ENCODE data around the gene RRH. TPM values are rescaled to one million over a fixed set of nuclear protein-coding genes. Genes with fewer than 3 reads are reported as not detected.
"Not testable (repeated sequence)": the region's sequence is repeated elsewhere in the genome, so short reads cannot be mapped to it uniquely, and the experiment has no call there.

The RRH gene
- polyA plus RNA-seq, 3 donors = 0.34 to 0.74 (median 0.43) TPM

DNA sequence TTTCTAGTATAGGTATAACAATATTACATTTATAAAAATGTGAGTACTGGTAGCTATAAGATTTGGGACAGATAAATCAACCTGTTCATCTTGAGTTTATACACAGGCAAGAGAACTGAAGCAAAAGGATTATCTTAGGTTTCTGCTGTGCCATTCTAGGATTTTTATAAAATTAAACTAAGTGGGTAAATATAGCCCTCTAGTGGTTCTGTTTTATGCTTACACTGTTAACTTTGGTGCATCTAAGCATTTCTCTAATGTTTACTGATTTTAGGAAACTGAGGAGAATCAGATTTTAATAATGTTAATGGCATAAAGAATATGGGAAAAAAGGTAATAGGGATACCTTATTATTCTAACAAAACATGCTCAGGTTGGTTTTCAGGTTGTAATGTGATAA, 1.1 kb upstream of the RRH start:
- DNase-seq (ENCODE audit: extremely low read depth in 1 of 11, low read depth in 9 of 11, low spot score in 4 of 11) = peak in 1 of 11 donors; percentile 12

DNA sequence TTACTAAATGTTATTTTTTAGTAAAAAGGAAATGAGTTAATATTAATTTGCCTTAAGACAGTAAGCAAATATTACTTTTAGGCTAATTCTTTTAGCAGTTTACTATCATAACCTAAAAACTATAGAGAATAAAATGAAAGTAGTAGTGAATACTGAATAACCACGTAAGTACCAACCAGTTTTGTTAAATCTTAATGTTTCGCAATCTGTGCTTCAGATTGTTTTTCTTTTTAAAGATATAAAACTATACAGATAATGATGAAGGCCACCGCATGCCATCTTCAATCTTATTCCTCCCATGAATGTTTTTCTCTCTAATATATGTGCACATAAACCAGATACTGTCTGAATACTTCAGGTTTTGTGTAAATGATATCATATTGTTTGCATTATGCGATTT, 6.0 kb downstream of the RRH start:
- DNase-seq (ENCODE audit: extremely low read depth in 1 of 11, low read depth in 9 of 11, low spot score in 4 of 11) = no peak

DNA sequence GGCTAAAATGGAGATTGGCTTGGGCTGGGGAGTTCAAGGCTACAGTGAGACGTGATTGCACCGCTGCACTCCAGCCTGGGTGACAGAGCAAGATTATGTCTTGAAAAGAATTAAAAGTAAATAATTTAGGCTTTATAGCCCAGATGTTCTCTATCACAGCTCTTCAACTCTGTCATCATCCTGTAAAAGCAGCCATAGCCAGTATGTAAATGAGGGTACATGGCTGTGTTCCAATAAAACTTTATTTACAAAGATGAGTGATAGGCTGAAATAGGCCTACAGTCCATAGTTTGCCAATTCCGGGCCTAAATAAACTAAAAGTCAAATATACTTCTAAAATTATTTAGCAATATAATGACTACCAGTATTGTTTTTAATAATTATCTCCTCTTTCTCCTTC, 9.2 kb downstream of the RRH start:
- no peak for DNase-seq (ENCODE audit: extremely low read depth in 1 of 11, low read depth in 9 of 11, low spot score in 4 of 11)

DNA sequence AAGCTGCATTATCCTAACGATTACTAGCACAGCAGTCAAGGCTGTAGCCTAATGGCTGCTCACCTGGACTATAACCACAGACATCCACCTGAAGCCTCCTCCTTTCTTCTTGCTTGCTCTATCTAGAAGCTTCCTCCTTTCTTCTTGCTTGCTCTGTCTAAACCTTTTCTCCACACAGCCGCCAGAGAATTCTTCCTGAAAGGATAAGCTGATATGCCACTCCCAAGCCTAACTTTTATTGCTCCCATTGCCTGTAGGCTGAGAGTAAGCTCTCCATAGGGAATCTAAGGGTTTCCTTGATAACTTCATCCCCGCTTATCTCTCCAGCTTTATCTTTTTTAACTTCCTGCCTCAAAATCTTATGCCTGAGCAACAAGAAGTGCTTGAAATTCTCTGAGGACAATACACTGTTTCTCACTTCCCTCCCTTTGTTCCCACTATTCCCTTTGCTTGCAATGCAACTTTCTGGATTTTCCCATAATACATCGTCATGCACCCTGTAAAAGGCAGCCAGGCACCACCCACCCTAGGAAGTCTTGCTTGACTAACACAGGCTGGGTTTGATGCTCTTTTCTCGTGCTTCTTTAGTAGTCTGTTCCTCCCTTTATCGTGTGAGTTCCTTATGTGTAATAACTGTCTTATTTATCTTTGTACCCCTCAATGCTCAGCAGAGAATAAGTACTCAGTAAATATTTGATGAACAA, 18.8 kb downstream of the RRH start:
- DNase-seq (ENCODE audit: extremely low read depth in 1 of 11, low read depth in 9 of 11, low spot score in 4 of 11) = no peak

DNA sequence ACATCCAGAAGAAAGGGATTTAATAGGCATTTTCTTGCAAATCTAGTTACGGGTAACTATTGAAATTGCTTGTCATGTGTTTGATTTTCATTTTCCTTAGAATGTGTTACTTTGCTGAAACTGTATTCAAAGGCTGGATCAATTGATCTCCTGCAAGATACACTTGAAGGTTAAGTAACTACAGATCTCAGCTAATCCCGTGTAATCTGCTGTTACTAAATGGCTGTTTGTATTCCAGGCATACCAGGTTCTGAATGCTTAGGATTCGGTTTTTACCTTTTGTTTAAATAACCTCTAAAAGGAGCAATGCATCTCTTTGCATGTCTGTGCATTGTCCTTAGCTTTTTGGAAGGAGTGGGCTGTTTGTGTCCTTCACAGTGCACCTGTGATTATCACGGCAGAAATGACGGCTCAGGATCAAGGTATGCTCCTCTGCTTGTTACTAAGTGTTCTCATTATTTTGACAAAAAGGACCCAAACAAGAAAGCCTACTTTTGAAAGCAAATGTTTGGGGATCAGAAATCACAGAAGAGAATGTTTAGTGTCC, 20.2 kb downstream of the RRH start, which contains the start of gene LRIT3:
Gene LRIT3 (plus strand): TSS at position 212 of the 547 bp plus-strand sequence. CDS start 95 bp downstream, at position 307.
- DNase-seq (ENCODE audit: extremely low read depth in 1 of 11, low read depth in 9 of 11, low spot score in 4 of 11) = no peak

DNA sequence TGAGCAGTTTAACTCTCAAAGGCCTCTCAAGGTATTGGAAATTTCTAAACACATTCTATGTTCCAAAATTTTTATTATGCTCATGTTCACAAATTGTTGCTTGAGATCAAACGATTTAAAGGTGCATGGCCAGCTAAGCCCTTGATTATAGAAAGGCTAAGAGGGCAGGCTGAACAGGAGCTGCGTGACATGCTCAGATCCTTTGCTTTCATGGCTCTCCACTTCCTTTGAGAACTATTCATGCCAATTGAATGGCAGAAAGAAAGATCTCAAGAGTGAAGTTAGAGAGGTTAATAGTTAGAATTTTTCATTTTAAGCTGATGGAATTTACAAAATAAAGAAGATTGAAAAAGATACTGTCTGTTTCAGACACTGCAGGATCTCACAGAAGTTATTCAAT, 20.7 kb downstream of the RRH start:
- no peak for DNase-seq (ENCODE audit: extremely low read depth in 1 of 11, low read depth in 9 of 11, low spot score in 4 of 11)

DNA sequence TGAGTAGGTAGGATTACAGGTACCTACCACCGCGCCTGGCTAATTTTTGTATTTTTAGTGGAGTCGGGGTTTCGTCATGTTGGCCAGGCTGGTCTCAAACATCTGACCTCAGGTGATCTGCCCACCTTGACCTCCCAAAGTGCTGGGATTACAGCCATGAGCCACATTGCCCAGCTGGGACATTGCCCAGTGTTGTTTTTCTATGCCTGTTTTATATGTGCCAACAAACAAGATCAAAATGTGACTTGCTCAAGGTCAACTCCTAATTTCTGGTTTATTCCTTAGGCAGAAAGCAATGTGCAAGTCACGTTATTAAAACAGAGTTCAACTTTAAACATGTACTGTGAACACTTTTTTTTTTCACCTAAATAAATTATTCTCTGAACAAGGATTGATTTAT, 22.8 kb downstream of the RRH start:
- no peak for DNase-seq (ENCODE audit: extremely low read depth in 1 of 11, low read depth in 9 of 11, low spot score in 4 of 11)

DNA sequence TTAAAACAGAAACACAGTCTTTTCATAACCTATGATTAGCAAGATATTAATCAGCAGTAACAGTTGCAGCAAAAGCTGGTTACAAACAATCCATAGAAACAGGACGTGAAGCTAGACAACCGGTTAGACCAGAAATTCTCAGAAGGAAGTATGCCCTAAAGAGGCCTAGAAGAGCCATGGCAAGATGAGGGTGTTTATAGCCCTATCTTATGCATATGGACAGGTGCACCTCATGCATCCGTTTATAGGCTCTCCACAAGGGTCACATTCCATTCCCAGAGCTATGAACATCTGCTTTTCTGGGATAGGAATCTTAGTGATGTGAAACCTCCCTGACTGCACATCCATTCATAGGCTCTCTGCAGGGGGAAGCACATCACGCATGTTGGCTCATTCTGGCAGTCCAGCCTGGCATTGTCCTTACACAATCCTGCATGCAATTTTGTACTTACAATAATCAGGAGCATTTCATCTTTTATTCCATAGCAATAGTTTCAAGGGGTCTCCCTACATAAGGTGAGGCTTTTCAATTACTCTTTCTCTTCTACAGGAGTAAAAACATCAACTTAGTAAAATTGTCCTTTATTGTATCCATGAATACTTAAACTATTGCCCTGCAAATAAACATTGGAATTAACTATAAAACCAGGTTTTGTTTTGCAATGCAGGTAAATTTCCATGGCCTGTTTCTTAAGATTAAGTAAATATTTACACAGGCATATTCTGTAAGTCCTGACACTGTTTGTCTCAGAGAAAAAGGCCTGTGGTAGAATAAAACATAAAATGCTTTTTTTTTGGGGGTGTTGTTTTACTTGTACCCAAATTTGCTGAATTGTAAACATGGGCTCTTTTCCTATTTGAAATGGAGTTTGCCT, 31.9 kb downstream of the RRH start:
- not testable (repeated sequence) for DNase-seq (ENCODE audit: extremely low read depth in 1 of 11, low read depth in 9 of 11, low spot score in 4 of 11)

DNA sequence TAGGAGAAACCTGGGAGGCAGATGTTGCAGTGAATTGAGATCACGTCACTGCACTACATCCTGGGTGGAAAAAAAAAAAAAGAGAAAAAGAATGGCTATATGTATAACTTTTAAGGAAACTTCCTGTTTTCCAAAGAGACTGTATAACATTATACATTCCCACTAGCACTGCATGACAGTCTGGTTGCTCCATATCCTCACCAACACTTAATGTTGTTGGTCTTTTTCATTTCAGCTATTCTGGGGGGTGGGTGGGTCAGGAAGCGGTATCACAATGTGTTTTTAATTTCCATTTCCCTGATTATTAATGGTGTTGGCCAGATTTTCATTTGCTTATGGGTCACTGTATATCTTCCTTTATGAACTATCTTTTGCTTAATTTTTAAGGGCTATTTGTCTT, 33.5 kb downstream of the RRH start:
- DNase-seq (ENCODE audit: extremely low read depth in 1 of 11, low read depth in 9 of 11, low spot score in 4 of 11) = no peak

DNA sequence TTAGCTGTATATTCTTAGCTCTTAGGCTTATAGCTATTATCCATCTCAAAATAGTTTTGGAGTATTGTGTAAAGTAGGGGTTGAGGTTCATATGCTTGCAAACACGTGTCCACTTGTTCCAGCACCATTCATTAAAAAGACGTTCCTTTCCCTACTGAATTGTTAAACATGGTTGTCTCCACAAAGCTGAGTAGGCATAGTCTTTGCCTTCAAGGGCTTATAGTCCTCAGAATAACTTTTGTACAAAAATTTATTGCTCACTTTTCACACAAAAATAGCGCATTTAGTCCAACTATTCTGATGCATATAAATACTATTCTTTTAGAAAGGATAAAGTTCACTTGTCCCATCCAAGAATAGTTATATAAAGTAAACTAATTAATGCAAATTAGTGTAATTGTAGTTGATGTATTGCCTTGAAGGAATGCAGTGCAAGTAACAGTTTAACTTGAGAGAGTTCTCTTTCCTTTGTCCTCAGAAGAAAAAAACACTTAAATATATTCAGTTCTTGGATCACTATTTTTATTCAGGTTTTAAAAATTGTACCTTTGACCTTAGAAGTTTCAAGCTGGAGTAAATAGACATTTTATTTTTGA, 34.2 kb downstream of the RRH start:
- peak in 4 of 11 donors; percentile 4 to 21 (median 16) for DNase-seq (ENCODE audit: extremely low read depth in 1 of 11, low read depth in 9 of 11, low spot score in 4 of 11)

DNA sequence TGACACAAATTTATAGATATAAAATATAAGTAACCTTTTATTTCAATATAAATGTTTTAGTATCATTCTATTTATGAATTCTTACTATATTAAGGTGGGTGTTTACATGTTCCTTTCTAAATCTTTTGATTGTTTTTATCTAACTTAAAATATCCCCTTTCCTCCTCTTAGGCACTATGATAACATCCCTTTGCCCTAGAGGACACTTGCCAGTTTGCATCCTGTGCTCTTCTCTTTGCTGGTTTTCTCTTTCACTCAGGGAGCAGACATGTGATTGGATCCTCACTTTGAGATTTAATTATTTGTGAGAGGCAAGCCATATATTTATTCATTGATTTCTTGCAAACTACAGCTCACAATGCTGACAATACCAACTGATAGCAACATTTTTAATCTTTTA, 36.4 kb downstream of the RRH start:
- no peak for DNase-seq (ENCODE audit: extremely low read depth in 1 of 11, low read depth in 9 of 11, low spot score in 4 of 11)

DNA sequence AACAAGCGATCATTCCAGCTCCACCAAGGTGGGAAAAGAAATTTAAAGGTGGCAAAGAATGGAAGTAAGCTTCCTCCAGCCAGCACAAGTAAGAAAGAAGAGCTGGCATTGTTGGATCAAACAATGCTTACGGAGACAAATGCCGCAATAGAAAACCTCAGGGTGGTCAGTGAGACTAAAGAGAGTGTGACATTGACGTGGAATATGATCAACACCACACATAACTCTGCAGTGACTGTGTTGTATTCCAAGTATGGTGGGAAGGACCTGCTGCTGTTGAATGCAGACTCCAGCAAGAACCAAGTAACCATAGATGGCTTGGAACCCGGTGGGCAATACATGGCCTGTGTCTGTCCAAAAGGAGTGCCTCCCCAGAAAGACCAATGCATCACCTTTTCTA, 42.3 kb downstream of the RRH start:
- DNase-seq (ENCODE audit: extremely low read depth in 1 of 11, low read depth in 9 of 11, low spot score in 4 of 11) = no peak

DNA sequence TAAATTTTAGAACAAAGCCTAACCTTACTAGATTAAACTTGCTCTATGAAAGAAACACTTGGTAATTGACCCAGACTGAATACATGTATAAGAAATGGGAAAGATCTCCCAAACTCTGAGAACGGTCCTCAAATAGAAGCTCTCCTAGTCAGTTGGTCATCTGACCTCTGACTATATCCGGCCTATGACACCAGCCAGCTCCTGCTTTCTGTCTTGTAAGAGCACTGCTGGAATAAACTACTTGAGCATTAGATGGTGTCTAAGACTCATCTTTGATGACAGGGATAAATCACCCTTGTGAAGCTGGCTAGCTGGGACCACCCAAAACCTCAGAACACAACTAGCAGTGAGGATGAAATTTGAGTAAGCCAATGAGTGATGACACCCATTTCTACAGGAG, 44.3 kb downstream of the RRH start:
- no peak for DNase-seq (ENCODE audit: extremely low read depth in 1 of 11, low read depth in 9 of 11, low spot score in 4 of 11)

DNA sequence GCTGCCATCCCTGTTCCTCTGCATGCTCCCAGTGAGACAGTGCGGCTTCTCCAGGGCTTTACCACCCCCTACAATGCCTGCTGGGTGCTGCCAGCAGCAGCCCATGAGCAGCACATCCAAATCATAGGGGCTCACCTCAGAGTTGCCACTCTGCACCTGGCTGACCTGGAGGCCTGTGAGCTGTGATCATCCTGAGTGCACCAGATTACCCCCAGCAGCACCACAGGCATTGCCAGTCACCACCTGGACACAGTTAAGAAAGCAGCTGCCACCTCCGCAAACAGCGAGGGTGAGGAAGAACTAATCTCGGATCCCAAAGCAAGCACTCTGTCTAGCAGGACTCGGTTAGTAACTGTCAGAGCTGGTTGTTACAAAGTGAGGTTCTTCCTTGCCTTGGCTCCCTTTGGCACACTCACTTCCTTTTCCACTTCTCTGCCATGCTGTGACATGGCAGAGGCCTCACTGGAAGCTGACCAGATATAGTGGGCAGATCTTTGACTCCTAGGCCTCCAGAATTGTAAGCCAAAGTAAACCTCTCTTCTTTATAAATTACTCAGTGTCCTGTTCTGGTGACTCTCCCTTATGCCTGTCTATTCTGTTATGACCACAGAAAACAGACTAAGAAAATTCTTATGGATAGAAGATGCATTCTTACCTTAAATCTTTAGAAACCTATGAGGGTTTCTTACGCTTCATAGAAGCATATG, 45.3 kb downstream of the RRH start:
- DNase-seq (ENCODE audit: extremely low read depth in 1 of 11, low read depth in 9 of 11, low spot score in 4 of 11) = no peak

DNA sequence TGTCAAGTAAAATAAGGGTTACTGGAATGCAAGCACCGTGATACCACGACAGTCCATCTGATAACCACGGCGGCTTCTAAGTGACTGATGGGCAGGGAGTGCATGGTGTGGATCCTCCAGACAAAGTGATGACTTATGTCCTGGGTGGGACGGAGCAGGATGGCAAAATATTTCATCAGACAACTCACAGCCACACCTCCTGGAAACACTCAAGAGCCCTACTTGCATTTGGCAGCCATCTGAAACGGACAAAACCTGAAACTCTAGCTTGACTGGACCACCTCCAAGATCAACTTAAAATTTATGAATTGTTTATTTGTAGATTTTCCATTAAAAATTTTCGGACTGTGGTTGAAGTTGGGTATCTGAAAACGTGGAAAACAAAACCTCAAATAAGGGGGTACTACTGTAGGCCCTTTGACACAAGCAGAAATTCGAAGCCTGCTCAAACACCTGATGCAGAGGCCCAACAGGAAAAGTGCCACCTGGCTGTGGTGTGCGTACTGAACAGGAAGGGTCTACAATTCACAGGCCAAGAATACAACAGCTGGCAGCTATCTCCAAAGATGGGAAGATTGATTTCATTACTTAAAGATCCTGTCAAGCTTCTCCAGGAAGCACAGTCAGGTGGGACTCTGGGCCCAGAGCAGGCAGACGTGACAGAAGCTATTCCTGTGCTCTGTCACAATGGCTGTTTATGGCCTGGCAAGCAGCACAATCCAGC, 46.2 kb downstream of the RRH start:
- DNase-seq (ENCODE audit: extremely low read depth in 1 of 11, low read depth in 9 of 11, low spot score in 4 of 11) = no peak

DNA sequence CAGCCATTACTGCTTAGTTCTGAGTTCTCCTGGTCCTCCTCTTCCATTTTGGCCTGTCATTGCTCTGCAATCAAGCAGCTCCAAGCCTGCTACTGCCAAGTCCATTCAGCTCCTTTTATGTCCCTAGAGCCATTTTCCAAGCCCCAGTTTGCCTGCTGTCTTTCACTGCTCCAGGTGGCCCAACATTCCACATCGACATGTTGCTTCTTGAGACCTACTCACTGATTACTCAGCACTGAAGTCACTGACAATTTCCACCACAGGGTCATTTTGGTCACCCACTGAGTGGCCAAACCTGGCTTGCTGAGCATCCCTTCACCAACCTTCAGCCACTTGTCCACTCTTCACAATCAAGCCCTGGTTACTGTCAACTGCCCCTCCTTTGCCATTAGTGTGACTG, 47.3 kb downstream of the RRH start:
- no peak for DNase-seq (ENCODE audit: extremely low read depth in 1 of 11, low read depth in 9 of 11, low spot score in 4 of 11)

DNA sequence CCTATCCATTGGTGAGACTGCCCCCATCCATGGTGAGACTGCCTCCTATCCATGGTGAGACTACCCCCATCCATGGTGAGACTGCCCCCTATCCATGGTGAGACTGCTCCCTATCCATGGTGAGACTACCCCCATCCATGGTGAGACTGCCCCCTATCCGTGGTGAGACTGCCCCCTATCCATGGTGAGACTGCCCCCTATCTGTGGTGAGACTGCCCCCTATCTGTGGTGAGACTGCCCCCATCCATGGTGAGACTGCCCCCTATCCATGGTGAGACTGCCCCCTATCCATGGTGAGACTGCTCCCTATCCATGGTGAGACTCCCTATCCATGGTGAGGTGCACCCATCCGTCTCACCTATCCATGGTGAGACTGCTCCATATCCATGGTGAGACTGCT, 47.8 kb downstream of the RRH start:
- not testable (repeated sequence) for DNase-seq (ENCODE audit: extremely low read depth in 1 of 11, low read depth in 9 of 11, low spot score in 4 of 11)

DNA sequence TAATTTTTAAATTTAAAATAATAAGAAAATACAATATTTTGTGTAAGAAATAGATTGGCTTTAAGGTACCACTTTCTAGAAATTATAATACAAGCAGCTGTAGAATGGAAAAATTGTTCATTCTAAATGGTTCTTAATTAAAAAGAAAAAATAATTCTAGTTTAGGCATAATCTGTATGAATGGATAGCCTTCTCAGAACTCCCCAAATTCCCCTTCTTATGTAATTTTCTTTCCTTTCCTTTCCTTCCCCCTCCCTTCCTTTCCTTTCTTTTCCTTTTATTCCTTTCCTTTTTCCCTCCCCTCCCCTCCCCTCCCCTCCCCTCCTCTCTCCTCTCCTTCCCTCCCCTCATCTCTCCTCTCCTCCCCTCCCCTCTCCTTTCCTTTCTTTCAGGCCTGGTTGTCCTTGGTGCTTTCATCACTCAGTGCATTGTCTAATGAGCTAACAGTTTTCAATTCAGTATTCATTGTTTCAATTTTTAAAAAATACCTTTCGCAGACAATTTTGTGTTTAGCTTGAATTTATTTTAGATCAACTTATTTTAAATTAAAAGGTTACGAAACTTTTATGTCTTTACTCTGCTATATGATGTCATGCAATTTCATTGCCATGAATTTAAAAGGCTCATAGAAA, 49.0 kb downstream of the RRH start:
- DNase-seq (ENCODE audit: extremely low read depth in 1 of 11, low read depth in 9 of 11, low spot score in 4 of 11) = no peak
